Measurements from ENCODE around the gene RNF186. TPM values are rescaled to one million over a fixed set of nuclear protein-coding genes. Genes with fewer than 3 reads are reported as not detected.

The RNF186 gene
- total RNA-seq, 1 donor from 2014 or later: not detected

- no peaks in the 10 kb centered on the region for H3K36me3 Mint-ChIP-seq (ENCODE audit: insufficient read depth)
- no peaks in the 10 kb centered on the region for H3K4me1 Mint-ChIP-seq (ENCODE audit: low read depth)
- peaks cover 9% of the 10 kb centered on the region for H3K27me3 Mint-ChIP-seq
- H3K4me3 Mint-ChIP-seq (ENCODE audit: low read depth): no peak overlapping the region
- no peak for DNase-seq (ENCODE audit: low spot score, unreplicated experiment)
- TF ChIP-seq CTCF (IDR thresholded peaks at IDR 0.05; ENCODE audit: unreplicated experiment): no peak
- no peaks in the 10 kb centered on the region for H3K9me3 Mint-ChIP-seq (ENCODE audit: low read depth)
- no peak overlapping the region for H3K27ac Mint-ChIP-seq
These were observed 10.2 kb upstream of the RNF186 start for GRCh38 chr1:19825298-19825697.

GRCh38 chr1:19824541-19824940 lies 9.5 kb upstream of the RNF186 start:
- no peak overlapping the region for H3K27ac Mint-ChIP-seq
- H3K9me3 Mint-ChIP-seq (ENCODE audit: low read depth): no peaks in the 10 kb centered on the region
- no peak overlapping the region for H3K4me3 Mint-ChIP-seq (ENCODE audit: low read depth)
- DNase-seq (ENCODE audit: low spot score, unreplicated experiment): no peak
- H3K4me1 Mint-ChIP-seq (ENCODE audit: low read depth): peaks cover 2% of the 10 kb centered on the region
- TF ChIP-seq CTCF (IDR thresholded peaks at IDR 0.05; ENCODE audit: unreplicated experiment): no peak
- H3K27me3 Mint-ChIP-seq: peaks cover 9% of the 10 kb centered on the region
- H3K36me3 Mint-ChIP-seq (ENCODE audit: insufficient read depth): no peaks in the 10 kb centered on the region

- Mint-ChIP-seq H3K27ac (no peak overlapping the region), H3K4me3 (ENCODE audit: low read depth) (no peak overlapping the region), H3K4me1 (ENCODE audit: low read depth) (peaks cover 8% of the 10 kb centered on the region), H3K27me3 (peaks cover 6% of the 10 kb centered on the region), H3K9me3 (ENCODE audit: low read depth) (no peaks in the 10 kb centered on the region), H3K36me3 (ENCODE audit: insufficient read depth) (no peaks in the 10 kb centered on the region)
- no peak for TF ChIP-seq CTCF (IDR thresholded peaks at IDR 0.05; ENCODE audit: unreplicated experiment)
- no peak for DNase-seq (ENCODE audit: low spot score, unreplicated experiment)
These were observed 9.0 kb upstream of the RNF186 start for GRCh38 chr1:19824036-19824435.

GRCh38 chr1:19819701-19820100 lies 4.6 kb upstream of the RNF186 start:
- no peak overlapping the region for H3K27ac Mint-ChIP-seq
- no peak for TF ChIP-seq CTCF (IDR thresholded peaks at IDR 0.05; ENCODE audit: unreplicated experiment)
- H3K9me3 Mint-ChIP-seq (ENCODE audit: low read depth): no peaks in the 10 kb centered on the region
- no peak overlapping the region for H3K4me3 Mint-ChIP-seq (ENCODE audit: low read depth)
- peaks cover 18% of the 10 kb centered on the region for H3K4me1 Mint-ChIP-seq (ENCODE audit: low read depth)
- H3K27me3 Mint-ChIP-seq: peaks cover 6% of the 10 kb centered on the region
- H3K36me3 Mint-ChIP-seq (ENCODE audit: insufficient read depth): no peaks in the 10 kb centered on the region
- no peak for DNase-seq (ENCODE audit: low spot score, unreplicated experiment)

- no peaks in the 10 kb centered on the region for H3K9me3 Mint-ChIP-seq (ENCODE audit: low read depth)
- no peaks in the 10 kb centered on the region for H3K36me3 Mint-ChIP-seq (ENCODE audit: insufficient read depth)
- H3K4me3 Mint-ChIP-seq (ENCODE audit: low read depth): no peak overlapping the region
- H3K4me1 Mint-ChIP-seq (ENCODE audit: low read depth): peaks cover 22% of the 10 kb centered on the region
- TF ChIP-seq CTCF (IDR thresholded peaks at IDR 0.05; ENCODE audit: unreplicated experiment): no peak
- H3K27me3 Mint-ChIP-seq: peaks cover 4% of the 10 kb centered on the region
- no peak for DNase-seq (ENCODE audit: low spot score, unreplicated experiment)
- no peak overlapping the region for H3K27ac Mint-ChIP-seq
These were observed 3.2 kb upstream of the RNF186 start for GRCh38 chr1:19818324-19818723.

Data from progenitor cell of endocrine pancreas (in vitro differentiated cells).